Thyroid gland (tissue), 4 donors: ENCODE data around the gene POLR1B. TPM values are rescaled to one million over a fixed set of nuclear protein-coding genes. Genes with fewer than 3 reads are reported as not detected.
"Not testable (repeated sequence)": the region's sequence is repeated elsewhere in the genome, so short reads cannot be mapped to it uniquely, and the experiment has no call there.

Experiments used
- DNase-seq, 2 donors: peaks; one replicate each; pipeline ENCODE4 v3.0.0-alpha.2; 2019
- H3K27ac ChIP-seq, 3 donors: fragments of 200-600 bp; sonication (generic); 1 replicate in 2 of 3; 2 replicates in 1 of 3; pipeline ENCODE4 v1.5.1; 2016 to 2019; ENCODE audit warnings: mild to moderate bottlenecking in 1 of 3, moderate library complexity in 1 of 3
- H3K27me3 ChIP-seq: fragments of 200-600 bp; sonication (generic); one replicate; pipeline ENCODE4 v1.5.1; 2019
- H3K36me3 ChIP-seq, 2 donors: fragments of 200-600 bp; sonication (generic); one replicate each; pipeline ENCODE4 v1.5.1; 2016 to 2019
- H3K4me1 ChIP-seq, 2 donors: fragments of 200-600 bp; sonication (generic); one replicate each; pipeline ENCODE4 v1.5.1; 2017 to 2019
- H3K4me3 ChIP-seq, 3 donors: fragments of 200-600 bp; sonication (generic); replicated peaks in 1 of 3; 1 replicate in 2 of 3; 2 replicates in 1 of 3; pipeline ENCODE4 v1.5.1; 2016; ENCODE audit warnings: mild to moderate bottlenecking in 1 of 3
- H3K9me3 ChIP-seq: fragments of 200-600 bp; sonication (generic); one replicate; pipeline ENCODE4 v1.5.1; 2017
- CTCF ChIP-seq, 6 experiments: fragments of 200-600 bp in 3 of 6; fragments of 450-650 bp in 3 of 6; sonication (generic) in 3 of 6; IDR thresholded peaks; one replicate each; pipeline ENCODE4 v1.5.1; 2016 to 2019; ENCODE audit warnings: antibody characterized with exemption in 6 of 6, mild to moderate bottlenecking in 2 of 6, inconsistent platforms in 1 of 6, moderate library complexity in 1 of 6
- POLR2A ChIP-seq, 2 donors: fragments of 450-650 bp; IDR thresholded peaks; one replicate each; pipeline ENCODE4 v1.6.1; 2017; ENCODE audit warnings: antibody characterized with exemption in 2 of 2, mild to moderate bottlenecking in 2 of 2, moderate library complexity in 1 of 2
- WGBS, 2 donors: methylation state at CpG; one replicate each; pipeline ENCODE4 v1.1.5; 2017; 5-methylcytosine and 5-hydroxymethylcytosine counted together
- intact Hi-C: fragments of 100-400 bp; cut with DNase I; formaldehyde crosslinking; loops from one replicate; pipeline ENCODE4 v1.15.1; 2023
- total RNA-seq, 4 donors: library from RNA; depleted of rRNA; stranded (reverse); fragments of >200 nt; gene quantifications; one replicate each; pipeline ENCODE4 v1.2.3, GENCODE V29; 2016

The POLR1B gene
- total RNA-seq, 4 donors from 2014 or later, result 18.5 to 27.4 (median 23.2) TPM

- H3K4me3 ChIP-seq, H3K36me3 ChIP-seq, H3K4me1 ChIP-seq, H3K27ac ChIP-seq, H3K27me3 ChIP-seq, intact Hi-C loops, H3K9me3 ChIP-seq: not testable (repeated sequence)
- 61 to 69% methylated on average over 9 of the region's 10 CpGs for WGBS, 2 donors
- peak in 4 of 6 experiments; percentile 16 to 43 (median 28) for TF ChIP-seq CTCF (IDR thresholded peaks at IDR 0.05)
- peak; percentile 30 to 46 for DNase-seq
Observed at GRCh38 chr2:112500850-112501484, 41.3 kb upstream of the POLR1B start.

- intact Hi-C loops, H3K4me1 ChIP-seq, DNase-seq, H3K9me3 ChIP-seq, H3K27me3 ChIP-seq, H3K4me3 ChIP-seq, H3K36me3 ChIP-seq, H3K27ac ChIP-seq: not testable (repeated sequence)
- 89 to 97% methylated on average over 9 to 22 of the region's 32 CpGs for WGBS, 2 donors
Observed at GRCh38 chr2:112509239-112509998, 32.8 kb upstream of the POLR1B start.

GRCh38 chr2:112516801-112517200, 25.5 kb upstream of the POLR1B start:
- intact Hi-C loops, result no loop called here
- no peak for DNase-seq
- WGBS, 2 donors, result 97 to 98% methylated on average over 3 of the region's 3 CpGs

GRCh38 chr2:112518807-112519206, 23.5 kb upstream of the POLR1B start:
- Histone ChIP-seq H3K27me3 (no peaks in the 10 kb centered on the region), H3K4me3 (no peak overlapping the region), H3K36me3 (peaks cover 2 to 16% of the 10 kb centered on the region in 2 donors), H3K9me3 (no peaks in the 10 kb centered on the region), H3K4me1 (no peaks in the 10 kb centered on the region), H3K27ac (no peak overlapping the region)
- no peak for DNase-seq
- TF ChIP-seq CTCF (IDR thresholded peaks at IDR 0.05), result no peak
- no peak for TF ChIP-seq POLR2A (IDR thresholded peaks at IDR 0.05)
- intact Hi-C loops, result no loop called here
- WGBS, 2 donors, result 90 to 96% methylated on average over 7 of the region's 7 CpGs

More at GRCh38 chr2:112516801-112517200, 25.5 kb upstream of the POLR1B start:
- Histone ChIP-seq H3K27ac (no peak overlapping the region), H3K9me3 (no peaks in the 10 kb centered on the region), H3K4me3 (no peak overlapping the region), H3K4me1 (no peaks in the 10 kb centered on the region), H3K27me3 (no peaks in the 10 kb centered on the region), H3K36me3 (peaks cover 2 to 16% of the 10 kb centered on the region in 2 donors)
- TF ChIP-seq POLR2A (IDR thresholded peaks at IDR 0.05) (no peak), CTCF (IDR thresholded peaks at IDR 0.05) (no peak)

- no peak overlapping the region for H3K4me3 ChIP-seq
- 87 to 97% methylated on average over 9 of the region's 9 CpGs for WGBS, 2 donors
- no peak overlapping the region for H3K27ac ChIP-seq
- DNase-seq, result no peak
- peaks cover 2 to 16% of the 10 kb centered on the region in 2 donors for H3K36me3 ChIP-seq
- TF ChIP-seq CTCF (IDR thresholded peaks at IDR 0.05) (no peak), POLR2A (IDR thresholded peaks at IDR 0.05) (no peak)
- no peaks in the 10 kb centered on the region for H3K9me3 ChIP-seq
- H3K4me1 ChIP-seq, result no peaks in the 10 kb centered on the region
- intact Hi-C loops, result no loop called here
- no peaks in the 10 kb centered on the region for H3K27me3 ChIP-seq
Observed at GRCh38 chr2:112519506-112519905, 22.8 kb upstream of the POLR1B start.
